Gastroesophageal sphincter (tissue), 4 donors: ENCODE data around the gene CEBPB. TPM values are rescaled to one million over a fixed set of nuclear protein-coding genes. Genes with fewer than 3 reads are reported as not detected.

ENCODE experiments used
- ATAC-seq: fragments of 150-250 bp; one replicate; pipeline ENCODE4 v1.9.1; 2016; ENCODE audit warnings: mild to moderate bottlenecking, moderate library complexity
- H3K27ac ChIP-seq, 4 donors: fragments of 200-600 bp; sonication (generic) in 3 of 4; 1 replicate in 3 of 4; 2 replicates in 1 of 4; pipeline ENCODE4 v1.5.1; 2016 to 2019
- H3K27me3 ChIP-seq: fragments of 200-600 bp; sonication (generic); one replicate; pipeline ENCODE4 v1.5.1; 2019
- H3K36me3 ChIP-seq, 2 donors: fragments of 200-600 bp; sonication (generic); one replicate each; pipeline ENCODE4 v1.5.1; 2019; ENCODE audit warnings: control low read depth in 1 of 2
- H3K4me1 ChIP-seq, 3 donors: fragments of 200-600 bp; sonication (generic); 1 replicate in 2 of 3; 2 replicates in 1 of 3; pipeline ENCODE4 v1.5.1; 2016 to 2019; ENCODE audit warnings: control low read depth in 2 of 3
- H3K4me3 ChIP-seq, 2 donors: fragments of 200-600 bp; sonication (generic); one replicate each; pipeline ENCODE4 v1.5.1; 2019; ENCODE audit warnings: mild to moderate bottlenecking in 1 of 2, moderate library complexity in 1 of 2
- H3K9me3 ChIP-seq, 3 donors: fragments of 200-600 bp; sonication (generic); one replicate each; pipeline ENCODE4 v1.5.1; 2017 to 2019; ENCODE audit warnings: control low read depth in 2 of 3
- CTCF ChIP-seq, 4 experiments: fragments of 200-600 bp in 2 of 4; fragments of 450-650 bp in 2 of 4; sonication (generic) in 1 of 4; IDR thresholded peaks; one replicate each; pipeline ENCODE4 v1.5.1; 2017 to 2019; ENCODE audit warnings: antibody characterized with exemption in 4 of 4, mild to moderate bottlenecking in 2 of 4, moderate library complexity in 2 of 4
- EP300 ChIP-seq: sonication (generic); formaldehyde crosslinking; IDR thresholded peaks from one replicate; pipeline ENCODE4 v1.6.1; 2017; ENCODE audit warnings: antibody characterized with exemption, mild to moderate bottlenecking
- POLR2A ChIP-seq, 2 donors: fragments of 450-650 bp; IDR thresholded peaks; one replicate each; pipeline ENCODE4 v1.6.1; 2017; ENCODE audit warnings: antibody characterized with exemption in 2 of 2, mild to moderate bottlenecking in 2 of 2, moderate library complexity in 1 of 2
- POLR2AphosphoS5 ChIP-seq: sonication (generic); formaldehyde crosslinking; IDR thresholded peaks from one replicate; pipeline ENCODE4 v1.6.1; 2017; ENCODE audit warnings: antibody characterized with exemption
- WGBS, 2 donors: methylation state at CpG; one replicate each; pipeline ENCODE4 v1.1.5; 2018; ENCODE audit warnings: low coverage in 1 of 2; 5-methylcytosine and 5-hydroxymethylcytosine counted together
- total RNA-seq, 4 donors: library from RNA; depleted of rRNA; stranded (reverse); fragments of >200 nt; gene quantifications; one replicate each; pipeline ENCODE4 v1.1.0, GENCODE V29; 2016

CEBPB gene
- 100 to 1,000 TPM in 3 of 4 donors, 10 to 100 TPM in 1; 85.2 to 125 (median 108) TPM for total RNA-seq

GRCh38 chr20:50190251-50191064 is at the start of gene CEBPB:
CEBPB (plus strand) TSS chr20:50190830; CDS start chr20:50191034, 204 bp downstream.
- Histone ChIP-seq H3K27me3 (no peaks in the 10 kb centered on the region), H3K4me1 (peaks cover 0 to 57% (median 8%) of the 10 kb centered on the region in 3 donors), H3K36me3 (peaks cover 0 to 25% of the 10 kb centered on the region in 2 donors), H3K9me3 (no peaks in the 10 kb centered on the region), H3K27ac (peak within 1 kb of the TSS; percentile 94 to 100 (median 100)), H3K4me3 (peak within 1 kb of the TSS; percentile 71 to 97)
- peak; percentile 78 for ATAC-seq
- WGBS, 2 donors: 0% methylated on average over 1 of the region's 89 CpGs; no CpG with 5 or more reads in 1 of the 2 donors
- TF ChIP-seq POLR2A (IDR thresholded peaks at IDR 0.05): peak; percentile 100
- TF ChIP-seq CTCF (IDR thresholded peaks at IDR 0.05): peak in 3 of 4 experiments; percentile 80 to 92 (median 86)
- peak; percentile 98 for TF ChIP-seq POLR2AphosphoS5
- TF ChIP-seq EP300: no peak

GRCh38 chr20:50141018-50141675 is 49.5 kb upstream of the CEBPB start:
- ATAC-seq: no peak
- Histone ChIP-seq H3K27me3 (no peaks in the 10 kb centered on the region), H3K27ac (peak overlapping the region in 1 of 4 donors; percentile 28), H3K9me3 (no peaks in the 10 kb centered on the region), H3K4me1 (peaks cover 0 to 90% (median 4%) of the 10 kb centered on the region in 3 donors), H3K4me3 (no peak overlapping the region), H3K36me3 (peaks cover 0 to 46% of the 10 kb centered on the region in 2 donors)
- WGBS, 2 donors: 81 to 83% methylated on average over 2 of the region's 6 CpGs
- no peak for TF ChIP-seq POLR2A (IDR thresholded peaks at IDR 0.05)
- TF ChIP-seq EP300: no peak
- TF ChIP-seq CTCF (IDR thresholded peaks at IDR 0.05): no peak

GRCh38 chr20:50141811-50142561 is 48.6 kb upstream of the CEBPB start:
- peaks cover 0 to 97% (median 9%) of the 10 kb centered on the region in 3 donors for H3K4me1 ChIP-seq

GRCh38 chr20:50142812-50143211 is 47.8 kb upstream of the CEBPB start:
- no peak for TF ChIP-seq POLR2AphosphoS5
- TF ChIP-seq CTCF (IDR thresholded peaks at IDR 0.05): no peak
- no peak for TF ChIP-seq POLR2A (IDR thresholded peaks at IDR 0.05)
- Histone ChIP-seq H3K27ac (no peak overlapping the region), H3K9me3 (no peaks in the 10 kb centered on the region), H3K36me3 (peaks cover 0 to 41% of the 10 kb centered on the region in 2 donors), H3K4me3 (no peak overlapping the region), H3K4me1 (peaks cover 0 to 97% (median 11%) of the 10 kb centered on the region in 3 donors), H3K27me3 (no peaks in the 10 kb centered on the region)
- 64 to 77% methylated on average over 3 to 6 of the region's 6 CpGs for WGBS, 2 donors
- ATAC-seq: no peak

More at GRCh38 chr20:50141811-50142561, 48.6 kb upstream of the CEBPB start:
- H3K27me3 ChIP-seq: no peaks in the 10 kb centered on the region
- no peak overlapping the region for H3K4me3 ChIP-seq
- 69 to 78% methylated on average over 7 of the region's 12 CpGs for WGBS, 2 donors
- peak overlapping the region in 2 of 4 donors; percentile 18 to 28 for H3K27ac ChIP-seq
- H3K9me3 ChIP-seq: no peaks in the 10 kb centered on the region
- TF ChIP-seq EP300: no peak
- TF ChIP-seq POLR2A (IDR thresholded peaks at IDR 0.05): no peak
- TF ChIP-seq CTCF (IDR thresholded peaks at IDR 0.05): no peak
- TF ChIP-seq POLR2AphosphoS5: no peak
- no peak for ATAC-seq
- peaks cover 0 to 42% of the 10 kb centered on the region in 2 donors for H3K36me3 ChIP-seq
